GM19351 (cell line): ENCODE results near the gene POU2F3.

Experiments used
- ATAC-seq: cut with Tn5 transposase; IDR thresholded peaks from one replicate; pipeline ENCODE4 v1.9.1; 2021; ENCODE audit warnings: mild to moderate bottlenecking, moderate library complexity; ENCODE audit not compliant: unreplicated experiment

Gene POU2F3

GRCh38 chr11:120279502-120279901 is 39.6 kb downstream of the POU2F3 start:
- ATAC-seq, result no peak

DNA sequence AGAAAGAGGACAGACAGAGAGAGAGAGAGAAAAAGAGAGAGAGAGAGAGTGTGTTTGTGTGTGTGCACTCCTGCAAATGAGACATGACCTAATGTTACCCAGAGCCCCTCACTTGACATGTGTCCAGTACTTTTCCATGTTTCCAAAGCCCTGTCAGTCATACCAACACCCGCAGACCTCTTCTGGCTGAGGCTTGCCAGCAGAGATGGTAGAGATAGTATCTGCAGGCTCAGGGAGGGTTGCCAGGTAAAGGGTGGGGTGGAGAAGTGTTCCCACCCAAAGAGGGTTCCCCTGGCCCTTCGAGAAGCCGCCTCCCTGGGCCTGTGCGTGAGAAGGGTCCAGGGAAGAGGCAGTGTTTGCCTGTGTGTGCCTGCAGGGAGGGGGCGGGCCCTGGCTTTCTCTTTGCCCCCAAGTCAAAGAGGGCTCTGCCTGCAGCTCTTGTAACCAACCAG is 40.7 kb downstream of the POU2F3 start:
- ATAC-seq, result no peak

DNA sequence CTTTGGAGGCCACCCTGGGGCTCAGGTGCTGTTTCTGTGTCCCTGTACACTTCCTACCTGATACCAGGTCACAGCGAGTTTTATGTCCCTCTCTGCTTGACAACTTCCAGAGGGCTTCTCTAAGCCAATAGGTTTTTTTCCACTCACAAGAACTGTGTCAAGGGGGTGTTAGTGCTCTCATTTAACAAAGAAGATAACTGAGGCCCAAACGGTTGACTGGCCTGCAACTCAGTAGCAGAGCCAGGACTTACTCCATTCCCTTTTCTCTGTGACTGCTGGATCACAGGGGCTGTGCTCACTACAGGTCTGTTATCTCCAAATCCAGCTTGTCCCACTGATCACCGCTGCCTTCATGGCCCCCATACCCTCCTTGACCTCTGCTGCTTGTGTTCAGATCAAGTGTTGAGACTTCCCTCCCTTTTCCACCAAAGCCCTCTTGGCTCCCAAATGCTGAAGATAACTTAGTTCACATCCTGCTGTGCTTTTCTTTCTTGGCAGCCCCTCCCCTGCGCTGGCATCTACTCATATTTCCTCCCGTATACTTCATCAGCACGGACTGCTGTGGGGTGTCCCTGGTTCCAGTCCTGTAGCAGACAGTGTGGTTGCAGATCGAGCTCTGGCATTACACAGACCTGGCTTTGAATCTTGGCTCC is 41.3 kb downstream of the POU2F3 start:
- no peak for ATAC-seq

DNA sequence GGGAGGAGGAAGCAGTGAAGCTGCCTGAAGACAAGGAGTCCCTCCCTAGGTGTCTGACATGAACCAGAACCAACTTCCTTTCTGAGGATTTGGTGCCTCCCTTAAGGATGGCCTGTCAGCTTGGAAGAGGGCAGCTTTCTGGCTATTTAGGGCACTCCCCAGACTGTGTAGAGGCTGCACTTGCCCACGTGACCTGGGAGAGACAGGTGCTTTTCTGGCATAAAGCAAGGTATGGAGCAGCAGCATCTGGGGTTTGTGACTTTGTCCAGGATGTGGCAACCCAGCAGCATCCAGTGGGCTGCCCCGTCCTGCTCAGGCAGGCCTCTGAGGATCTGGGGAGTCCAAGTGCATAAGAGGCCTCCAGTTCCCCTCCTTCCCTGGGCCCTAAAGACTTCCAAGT is 43.2 kb downstream of the POU2F3 start:
- no peak for ATAC-seq

DNA sequence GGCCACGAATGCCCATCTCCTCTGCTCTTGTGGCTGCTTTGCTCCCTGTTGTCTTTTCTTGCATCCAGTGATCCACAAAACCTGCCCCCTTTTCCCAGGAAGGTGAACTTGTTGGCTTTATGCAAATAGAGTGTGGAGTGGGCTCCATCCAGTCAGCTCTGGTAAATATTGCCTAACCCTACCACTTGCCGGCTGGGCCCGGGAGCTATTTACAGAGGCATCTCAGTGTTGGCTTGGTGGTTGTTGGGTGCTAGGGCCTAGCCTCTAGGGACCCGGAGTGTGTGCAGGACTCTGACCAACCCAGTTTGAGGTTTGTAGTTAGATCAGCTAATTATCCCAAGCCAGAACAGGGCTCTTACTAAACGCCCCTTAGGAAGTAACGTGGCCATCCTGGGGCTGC is 44.3 kb downstream of the POU2F3 start:
- no peak for ATAC-seq

DNA sequence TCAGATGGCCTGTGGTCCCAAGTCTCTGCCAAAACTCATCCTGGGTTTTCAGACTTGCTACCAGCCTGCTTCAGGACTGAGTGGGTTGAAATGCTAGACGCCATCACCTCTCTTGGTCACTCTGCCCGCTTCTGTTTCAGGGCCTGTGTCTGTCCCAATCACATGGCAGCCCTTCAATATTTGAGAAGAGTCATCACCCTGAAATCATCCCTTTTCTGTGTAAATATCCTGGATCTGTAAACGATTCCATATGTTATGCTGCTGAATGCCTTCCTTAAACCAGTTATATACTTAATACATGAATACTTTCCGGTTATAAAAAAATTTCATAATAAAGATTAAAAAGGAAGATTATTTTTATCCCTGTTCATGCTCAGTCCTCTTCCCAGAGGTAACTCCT is 45.3 kb downstream of the POU2F3 start:
- ATAC-seq, result no peak

DNA sequence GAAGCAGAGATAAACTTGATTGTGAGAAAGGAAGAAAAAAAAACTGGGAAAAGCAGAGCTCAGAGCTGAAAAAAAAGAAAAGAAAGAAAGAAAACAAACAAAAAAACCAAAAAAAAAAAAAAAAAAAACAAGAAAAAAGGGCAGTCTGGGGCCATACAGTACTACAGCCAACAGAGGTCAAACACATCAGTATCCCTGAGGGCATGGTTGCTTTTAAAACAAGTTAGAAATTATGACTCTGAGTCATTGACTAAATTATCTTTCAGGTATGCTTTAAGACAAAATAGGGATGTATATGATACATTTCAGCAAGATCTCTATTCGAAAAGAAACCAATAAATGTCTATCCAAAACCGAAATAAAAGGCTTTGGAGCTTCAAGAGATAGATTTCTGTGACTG is 48.1 kb downstream of the POU2F3 start:
- no peak for ATAC-seq

DNA sequence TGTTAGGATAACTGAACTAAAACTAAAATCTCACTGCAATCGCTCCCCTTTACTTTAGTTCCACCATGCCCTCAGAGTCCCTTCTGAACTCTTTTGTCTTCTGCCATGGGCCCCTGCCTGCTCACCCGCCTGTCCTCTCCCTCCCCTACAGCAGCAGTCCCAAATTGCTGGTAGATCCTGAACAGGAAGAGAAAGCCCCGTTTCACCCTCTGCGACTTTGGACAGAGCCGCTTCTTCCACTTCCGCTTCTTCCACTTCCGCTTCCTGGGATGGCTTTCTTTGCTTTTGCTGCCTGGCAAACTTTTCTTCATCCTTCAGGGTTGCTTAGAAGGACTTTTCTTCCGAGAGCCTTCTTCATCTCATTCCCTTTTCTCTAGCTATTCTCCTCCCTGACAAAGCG is 49.5 kb downstream of the POU2F3 start:
- ATAC-seq, result no peak

DNA sequence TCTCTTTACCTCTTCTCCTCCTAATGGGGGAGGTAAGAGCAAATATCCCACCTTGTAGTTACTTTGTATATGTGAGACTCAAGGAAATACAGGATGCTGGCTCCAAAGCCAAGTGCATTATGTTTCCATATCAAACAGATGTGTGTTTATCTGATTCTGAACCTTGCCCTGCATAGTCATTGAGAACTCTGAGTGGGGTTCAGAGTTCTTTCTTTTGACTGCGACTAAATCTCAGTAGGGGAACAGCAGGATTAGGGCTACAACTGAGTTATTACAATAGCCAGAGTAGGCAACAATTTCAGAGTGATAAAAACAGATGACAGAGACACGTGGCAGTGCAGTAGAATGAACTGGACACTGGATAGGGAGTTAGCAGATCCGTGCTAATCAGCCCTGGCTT is 51.0 kb downstream of the POU2F3 start:
- no peak for ATAC-seq

GRCh38 chr11:120293038-120293800 is 53.3 kb downstream of the POU2F3 start:
- ATAC-seq, result no peak

DNA sequence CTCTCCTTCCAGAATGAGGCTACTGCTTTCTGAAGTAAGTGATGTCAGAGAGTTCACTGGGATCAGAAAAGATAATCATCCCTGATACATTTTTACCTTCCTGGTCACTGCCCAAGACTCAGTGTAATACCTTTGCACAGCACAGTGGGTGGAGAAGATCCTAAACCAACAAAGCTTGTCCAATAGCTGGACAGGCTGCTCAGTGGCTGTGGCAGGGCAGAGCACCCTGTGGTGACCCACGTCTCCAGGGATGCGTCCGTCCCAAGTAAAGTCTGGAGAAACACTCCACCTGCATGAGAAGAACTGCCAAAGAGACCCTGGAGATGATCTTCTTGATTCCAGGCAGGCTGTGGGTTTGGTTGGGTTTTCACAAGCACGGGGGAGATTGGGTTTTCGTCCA is 54.2 kb downstream of the POU2F3 start:
- ATAC-seq, result no peak

DNA sequence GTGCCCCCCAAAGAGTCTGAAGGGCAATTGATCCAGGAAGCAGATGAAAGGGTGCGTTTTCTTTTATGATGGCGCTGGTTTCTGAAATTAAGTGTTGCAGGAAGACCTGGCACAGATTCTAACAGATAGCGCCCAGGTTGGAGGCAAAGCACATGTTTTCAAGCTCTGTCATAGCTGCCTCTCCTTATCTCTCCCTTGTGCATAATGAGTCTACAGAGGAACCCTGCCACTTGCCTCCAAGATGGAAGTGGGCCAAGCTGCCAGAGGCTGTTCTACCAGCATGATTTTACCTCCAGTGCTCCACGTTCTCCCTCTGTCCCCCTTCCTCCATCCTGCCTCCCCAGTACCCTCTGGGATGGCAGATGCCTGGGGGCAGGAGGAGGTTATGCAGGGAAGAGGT is 55.2 kb downstream of the POU2F3 start:
- ATAC-seq, result no peak

DNA sequence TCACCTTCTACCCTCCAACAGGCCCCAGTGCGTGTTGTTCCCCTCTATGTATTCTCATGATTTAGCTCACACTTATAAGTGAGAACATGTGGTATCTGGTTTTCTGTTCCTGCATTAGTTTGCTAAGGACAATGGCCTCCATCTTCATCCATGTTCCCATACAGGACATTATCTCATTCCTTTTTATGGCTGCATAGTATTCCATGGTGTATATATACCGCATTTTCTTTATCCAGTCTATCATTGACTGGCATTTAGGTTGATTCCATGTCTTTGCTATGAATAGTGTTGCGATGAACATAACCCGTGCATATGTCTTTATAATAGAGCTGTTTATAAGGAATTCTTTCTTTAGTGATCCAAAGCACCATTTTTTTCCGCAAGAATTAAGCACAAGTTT is 56.6 kb downstream of the POU2F3 start:
- ATAC-seq, result no peak

DNA sequence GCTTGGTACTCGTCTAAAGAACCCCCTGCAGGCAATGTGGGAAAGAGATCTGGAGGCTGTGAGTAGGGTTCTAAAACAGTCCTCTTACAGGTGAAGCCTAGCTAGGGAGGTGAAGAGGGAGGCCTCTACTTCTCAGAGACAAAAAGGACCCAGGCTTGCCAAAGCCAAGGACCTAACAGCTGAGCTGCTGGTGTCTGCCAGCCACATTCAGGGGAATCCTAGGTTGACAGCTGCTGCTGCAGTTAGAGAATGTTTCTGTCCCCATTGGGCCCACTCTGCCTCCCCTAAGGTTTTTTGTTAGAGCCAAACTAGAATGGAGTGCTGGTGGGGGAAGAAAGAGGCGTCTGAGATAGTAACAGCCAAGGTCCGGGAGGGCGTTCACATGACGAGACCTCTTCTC is 58.5 kb downstream of the POU2F3 start:
- ATAC-seq, result no peak

GRCh38 chr11:120302001-120302805 is 62.3 kb downstream of the POU2F3 start:
- no peak for ATAC-seq

- ATAC-seq, result peak; percentile 75
Measured at GRCh38 chr11:120303004-120303637, 63.2 kb downstream of the POU2F3 start.

- ATAC-seq, result peak; percentile 45
Measured at GRCh38 chr11:120304526-120304925, 64.6 kb downstream of the POU2F3 start.

- no peak for ATAC-seq
Measured at GRCh38 chr11:120305286-120305685, 65.3 kb downstream of the POU2F3 start.

GRCh38 chr11:120306519-120307242 is 66.7 kb downstream of the POU2F3 start:
- no peak for ATAC-seq

GRCh38 chr11:120307476-120307875 is 67.5 kb downstream of the POU2F3 start:
- ATAC-seq, result no peak

DNA sequence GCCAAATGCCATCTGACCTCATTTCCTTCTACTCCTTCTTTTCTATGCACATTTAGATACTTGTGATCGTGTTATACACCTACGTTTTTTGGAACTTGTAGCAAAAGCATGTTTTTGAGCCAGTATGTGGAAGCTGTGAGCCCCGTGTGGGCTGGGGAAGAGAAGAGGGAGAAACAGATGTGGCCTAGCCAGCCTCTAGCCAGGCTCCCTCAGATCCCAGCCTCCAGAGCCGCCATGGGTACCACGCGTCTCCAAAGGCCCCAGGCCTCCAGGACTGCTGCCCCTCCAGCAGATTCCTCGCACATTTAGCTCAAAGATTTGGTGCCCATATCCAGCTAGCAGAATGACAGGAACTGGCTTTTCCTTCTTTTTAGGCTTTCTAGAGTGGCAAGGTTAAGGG is 68.1 kb downstream of the POU2F3 start:
- ATAC-seq, result no peak
